ENCODE results near the gene BTBD6.

DNA sequence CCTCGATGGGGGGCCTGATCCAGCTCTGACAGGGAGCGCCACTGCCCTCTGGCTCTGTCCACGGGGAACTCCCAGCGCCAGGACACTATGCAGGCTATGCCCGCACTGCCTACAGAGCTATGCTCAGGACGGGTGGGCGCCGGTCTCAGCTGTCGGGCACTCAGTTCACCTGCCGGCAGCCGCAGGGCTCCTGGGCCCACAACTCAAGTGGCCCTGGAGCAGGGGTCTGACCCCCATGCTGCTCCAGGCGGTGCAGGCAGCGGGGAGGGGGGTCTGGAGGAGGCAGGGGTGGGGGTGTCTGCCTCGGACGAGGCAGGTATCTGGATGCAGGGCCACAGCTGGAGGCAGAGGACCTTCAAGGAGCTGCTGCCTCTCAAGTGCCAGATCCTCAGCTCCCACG, 38.7 kb upstream of the BTBD6 start:
- TF ChIP-seq POLR2AphosphoS5 (IDR thresholded peaks at IDR 0.05) (no peak), POLR2A (IDR thresholded peaks at IDR 0.05) (no peak)
- TF ChIP-seq, protein P1, sequence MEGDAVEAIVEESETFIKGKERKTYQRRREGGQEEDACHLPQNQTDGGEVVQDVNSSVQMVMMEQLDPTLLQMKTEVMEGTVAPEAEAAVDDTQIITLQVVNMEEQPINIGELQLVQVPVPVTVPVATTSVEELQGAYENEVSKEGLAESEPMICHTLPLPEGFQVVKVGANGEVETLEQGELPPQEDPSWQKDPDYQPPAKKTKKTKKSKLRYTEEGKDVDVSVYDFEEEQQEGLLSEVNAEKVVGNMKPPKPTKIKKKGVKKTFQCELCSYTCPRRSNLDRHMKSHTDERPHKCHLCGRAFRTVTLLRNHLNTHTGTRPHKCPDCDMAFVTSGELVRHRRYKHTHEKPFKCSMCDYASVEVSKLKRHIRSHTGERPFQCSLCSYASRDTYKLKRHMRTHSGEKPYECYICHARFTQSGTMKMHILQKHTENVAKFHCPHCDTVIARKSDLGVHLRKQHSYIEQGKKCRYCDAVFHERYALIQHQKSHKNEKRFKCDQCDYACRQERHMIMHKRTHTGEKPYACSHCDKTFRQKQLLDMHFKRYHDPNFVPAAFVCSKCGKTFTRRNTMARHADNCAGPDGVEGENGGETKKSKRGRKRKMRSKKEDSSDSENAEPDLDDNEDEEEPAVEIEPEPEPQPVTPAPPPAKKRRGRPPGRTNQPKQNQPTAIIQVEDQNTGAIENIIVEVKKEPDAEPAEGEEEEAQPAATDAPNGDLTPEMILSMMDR (IDR thresholded peaks at IDR 0.05 in 8 of 11, conservative IDR thresholded peaks at IDR 0.05 in 3 of 11), result no peak
